ENCODE results near the gene ATP13A2. TPM values are rescaled to one million over a fixed set of nuclear protein-coding genes. Genes with fewer than 3 reads are reported as not detected.

The ATP13A2 gene
- total and polyA plus RNA-seq, 10 donors, result 13.7 to 83.9 (median 55.5) TPM

DNA sequence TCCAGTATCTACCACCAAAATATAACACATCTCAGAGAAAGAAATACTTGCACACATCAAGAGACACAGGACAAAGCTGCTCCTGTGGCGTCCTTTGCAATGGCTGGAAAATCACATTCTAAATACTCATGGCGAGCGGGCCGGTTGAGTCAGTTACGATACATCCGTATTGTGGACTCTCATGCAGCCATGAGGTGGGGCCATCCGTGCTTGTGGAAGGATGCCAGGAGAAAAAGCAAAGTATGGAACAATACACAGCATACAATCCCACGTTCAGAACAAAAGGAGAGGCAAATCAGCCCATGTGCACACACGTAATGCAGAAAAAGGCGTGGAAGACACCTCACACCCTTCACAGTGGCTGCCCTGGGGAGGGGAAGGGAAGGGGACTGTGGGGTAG lies 13.1 kb downstream of the ATP13A2 start:
- no peak overlapping the region for H3K27ac ChIP-seq
- no peak for DNase-seq
- intact Hi-C loops (cut with DNase I; ENCODE audit: low total_unique reads), result no loop called here
- H3K9me3 ChIP-seq, result no peaks in the 10 kb centered on the region
- no peaks in the 10 kb centered on the region for H3K27me3 ChIP-seq (replicated peaks in 1 of 7)
- no peaks in the 10 kb centered on the region for H3K4me1 ChIP-seq
- H3K36me3 ChIP-seq, result peaks cover 0 to 100% (median 87%) of the 10 kb centered on the region in 6 donors
- no peak for TF ChIP-seq POLR2AphosphoS5 (IDR thresholded peaks at IDR 0.05)
- no peak for TF ChIP-seq POLR2A (IDR thresholded peaks at IDR 0.05)
- TF ChIP-seq, protein P1, sequence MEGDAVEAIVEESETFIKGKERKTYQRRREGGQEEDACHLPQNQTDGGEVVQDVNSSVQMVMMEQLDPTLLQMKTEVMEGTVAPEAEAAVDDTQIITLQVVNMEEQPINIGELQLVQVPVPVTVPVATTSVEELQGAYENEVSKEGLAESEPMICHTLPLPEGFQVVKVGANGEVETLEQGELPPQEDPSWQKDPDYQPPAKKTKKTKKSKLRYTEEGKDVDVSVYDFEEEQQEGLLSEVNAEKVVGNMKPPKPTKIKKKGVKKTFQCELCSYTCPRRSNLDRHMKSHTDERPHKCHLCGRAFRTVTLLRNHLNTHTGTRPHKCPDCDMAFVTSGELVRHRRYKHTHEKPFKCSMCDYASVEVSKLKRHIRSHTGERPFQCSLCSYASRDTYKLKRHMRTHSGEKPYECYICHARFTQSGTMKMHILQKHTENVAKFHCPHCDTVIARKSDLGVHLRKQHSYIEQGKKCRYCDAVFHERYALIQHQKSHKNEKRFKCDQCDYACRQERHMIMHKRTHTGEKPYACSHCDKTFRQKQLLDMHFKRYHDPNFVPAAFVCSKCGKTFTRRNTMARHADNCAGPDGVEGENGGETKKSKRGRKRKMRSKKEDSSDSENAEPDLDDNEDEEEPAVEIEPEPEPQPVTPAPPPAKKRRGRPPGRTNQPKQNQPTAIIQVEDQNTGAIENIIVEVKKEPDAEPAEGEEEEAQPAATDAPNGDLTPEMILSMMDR (IDR thresholded peaks at IDR 0.05 in 8 of 11, conservative IDR thresholded peaks at IDR 0.05 in 3 of 11), result no peak
- 90 to 96% (median 91%) methylated on average over 10 of the region's 10 CpGs for WGBS, 5 donors
- H3K4me3 ChIP-seq, result no peak overlapping the region

DNA sequence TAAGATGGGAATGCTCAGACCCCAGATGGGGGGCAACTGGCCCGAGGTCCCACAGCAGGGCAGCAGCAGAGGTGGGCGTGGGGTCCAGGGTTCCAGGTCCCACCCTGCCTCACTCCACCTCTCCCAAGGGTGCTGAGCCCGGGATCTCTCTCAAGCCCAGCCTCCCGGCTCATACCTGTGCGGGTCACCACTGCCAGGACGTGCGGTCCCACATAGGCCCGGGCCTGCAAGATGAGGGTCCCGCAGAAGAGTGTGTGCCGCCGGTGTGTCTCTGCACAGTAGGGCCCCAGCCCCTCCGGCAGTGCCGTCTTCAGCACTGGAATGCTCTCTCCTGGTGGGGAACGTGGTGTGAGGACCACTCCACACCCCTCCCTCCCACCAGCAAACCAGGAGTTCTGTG lies 14.9 kb downstream of the ATP13A2 start:
- TF ChIP-seq POLR2A (IDR thresholded peaks at IDR 0.05) (no peak), POLR2AphosphoS5 (IDR thresholded peaks at IDR 0.05) (peak in 1 of 3 donors; percentile 14)
- TF ChIP-seq, protein P1 (IDR thresholded peaks at IDR 0.05 in 8 of 11, conservative IDR thresholded peaks at IDR 0.05 in 3 of 11), result no peak
- Histone ChIP-seq H3K4me1 (no peaks in the 10 kb centered on the region), H3K4me3 (no peak overlapping the region), H3K9me3 (no peaks in the 10 kb centered on the region), H3K27ac (no peak overlapping the region), H3K36me3 (peaks cover 0 to 100% (median 87%) of the 10 kb centered on the region in 6 donors), H3K27me3 (replicated peaks in 1 of 7) (no peaks in the 10 kb centered on the region)
- 92 to 98% (median 97%) methylated on average over 8 to 14 of the region's 14 CpGs for WGBS, 5 donors
- DNase-seq, result no peak
- intact Hi-C loops (cut with DNase I; ENCODE audit: low total_unique reads), result no loop called here

DNA sequence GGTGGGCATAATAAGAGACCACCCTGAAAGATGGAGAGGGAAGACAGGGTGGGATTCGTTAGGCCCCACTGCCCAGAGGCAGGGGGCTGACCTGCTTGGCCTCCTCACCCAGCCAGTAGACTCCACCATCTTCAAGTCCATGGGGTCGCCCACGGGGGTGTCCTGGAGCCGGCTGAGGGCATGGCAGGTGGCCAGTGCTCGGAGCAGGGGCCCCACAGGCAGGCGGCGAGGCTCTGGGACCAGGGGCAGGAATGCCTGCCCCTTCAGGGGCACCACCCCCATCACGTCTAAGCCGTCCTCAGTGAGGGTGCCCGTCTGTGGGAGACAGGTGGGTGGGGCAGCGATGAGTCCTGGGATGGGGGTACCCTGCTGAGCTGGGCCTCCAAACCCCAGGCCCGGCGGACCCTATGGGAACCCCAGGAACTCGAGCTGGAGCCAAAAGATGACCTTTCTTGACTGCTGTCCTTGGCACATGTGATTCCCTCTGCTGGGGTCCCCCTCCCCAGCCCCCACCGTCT lies 18.1 kb downstream of the ATP13A2 start:
- H3K4me3 ChIP-seq, result no peak overlapping the region
- H3K27ac ChIP-seq, result no peak overlapping the region
- WGBS, 5 donors, result 91 to 94% (median 93%) methylated on average over 10 to 15 of the region's 15 CpGs
- H3K9me3 ChIP-seq, result no peaks in the 10 kb centered on the region
- intact Hi-C loops (cut with DNase I; ENCODE audit: low total_unique reads), result no loop called here
- DNase-seq, result no peak
- TF ChIP-seq, protein P1 (IDR thresholded peaks at IDR 0.05 in 8 of 11, conservative IDR thresholded peaks at IDR 0.05 in 3 of 11), result no peak
- TF ChIP-seq POLR2AphosphoS5 (IDR thresholded peaks at IDR 0.05), result peak in 1 of 3 donors; percentile 47
- peaks cover 0 to 100% (median 84%) of the 10 kb centered on the region in 6 donors for H3K36me3 ChIP-seq
- H3K27me3 ChIP-seq (replicated peaks in 1 of 7), result no peaks in the 10 kb centered on the region
- no peaks in the 10 kb centered on the region for H3K4me1 ChIP-seq

DNA sequence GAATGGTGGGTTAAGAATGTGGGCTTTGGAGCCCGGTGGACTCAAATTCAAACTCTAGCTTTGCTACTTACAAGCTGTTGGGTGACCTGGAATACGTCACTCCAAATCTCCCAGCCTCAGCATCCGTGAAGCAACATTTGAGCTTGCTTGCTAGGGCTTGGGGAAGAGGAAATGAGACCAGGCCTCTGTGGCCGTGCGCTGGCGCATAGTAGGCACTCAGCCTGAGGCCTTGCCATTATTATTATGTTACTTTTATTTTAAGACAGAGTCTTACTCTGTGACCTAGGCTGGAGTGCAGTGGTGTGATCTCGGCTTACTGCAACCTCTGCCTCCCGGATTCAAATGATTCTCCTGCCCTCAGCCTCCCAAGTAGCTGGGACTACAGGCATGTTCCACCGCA lies 19.1 kb downstream of the ATP13A2 start:
- H3K27ac ChIP-seq, result no peak overlapping the region
- TF ChIP-seq POLR2A (IDR thresholded peaks at IDR 0.05) (no peak), POLR2AphosphoS5 (IDR thresholded peaks at IDR 0.05) (no peak)
- TF ChIP-seq, protein P1 (IDR thresholded peaks at IDR 0.05 in 8 of 11, conservative IDR thresholded peaks at IDR 0.05 in 3 of 11), result no peak
- no peak overlapping the region for H3K4me3 ChIP-seq
- intact Hi-C loops (cut with DNase I; ENCODE audit: low total_unique reads), result no loop called here
- peaks cover 0 to 100% (median 84%) of the 10 kb centered on the region in 6 donors for H3K36me3 ChIP-seq
- no peak for DNase-seq
- no peaks in the 10 kb centered on the region for H3K9me3 ChIP-seq
- WGBS, 5 donors, result 90 to 97% (median 94%) methylated on average over 9 of the region's 9 CpGs
- H3K4me1 ChIP-seq, result no peaks in the 10 kb centered on the region
- no peaks in the 10 kb centered on the region for H3K27me3 ChIP-seq (replicated peaks in 1 of 7)

Data from spleen (tissue), 11 donors.